Measurements from ENCODE around the gene JMJD1C.

- TF ChIP-seq CTCF (IDR thresholded peaks at IDR 0.05) (no peak), POLR2A (IDR thresholded peaks at IDR 0.05) (no peak), POLR2AphosphoS5 (IDR thresholded peaks at IDR 0.05; ENCODE audit: insufficient read depth in 1 of 2, low read depth in 1 of 2) (no peak)
These were observed 213.5 kb downstream of the JMJD1C start for GRCh38 chr10:63252095-63252762.
